HEK293 (cell line): ENCODE data around the gene OAF.

Experiments used
- CTCF ChIA-PET: fragments of 350-600 bp; formaldehyde crosslinking; extraction: SDS; loops from one replicate; lab custom pipeline; 2021; ENCODE audit warnings: antibody characterized with exemption; lab: Yijun Ruan, JAX
- POLR2A ChIA-PET: fragments of 300-600 bp; formaldehyde crosslinking; extraction: SDS; loops from one replicate; lab custom pipeline; 2020; ENCODE audit warnings: antibody characterized with exemption, inconsistent platforms; lab: Yijun Ruan, JAX
- H3K27ac ChIP-seq: fragments of 200-500 bp; sonication (Bioruptor generic); 2 replicates; pipeline ENCODE4 v1.5.1; 2014; ENCODE audit warnings: low read depth, low read length, control low read depth, inconsistent platforms; ENCODE audit errors: extremely low read depth
- H3K36me3 ChIP-seq, 2 experiments: fragments of 200-500 bp in 1 of 2; sonication (Bioruptor generic) in 1 of 2; 1 replicate in 1 of 2; 2 replicates in 1 of 2; pipeline ENCODE4 v1.5.1; 2014 to 2017; ENCODE audit warnings: inconsistent platforms in 2 of 2, low read length in 2 of 2; ENCODE audit not compliant: control insufficient read depth in 2 of 2, insufficient read depth in 1 of 2
- H3K4me1 ChIP-seq: fragments of 200-500 bp; sonication (Bioruptor generic); 2 replicates; pipeline ENCODE4 v1.5.1; 2014; ENCODE audit warnings: mild to moderate bottlenecking, low read length, inconsistent platforms; ENCODE audit not compliant: control insufficient read depth, insufficient read depth
- H3K4me3 ChIP-seq: 2 replicates; pipeline ENCODE4 v1.5.1; 2011; ENCODE audit warnings: low read depth, mild to moderate bottlenecking, control low read depth, low read length, moderate library complexity
- H3K9me3 ChIP-seq: fragments of 200-500 bp; sonication (Bioruptor generic); 2 replicates; pipeline ENCODE4 v1.5.1; 2014; ENCODE audit warnings: low read depth, low read length, inconsistent platforms; ENCODE audit not compliant: control insufficient read depth, insufficient read depth
- BCL11A ChIP-seq: fragments of 450-650 bp; formaldehyde crosslinking; IDR thresholded peaks from 2 replicates; pipeline ENCODE4 v1.5.1; 2016; ENCODE audit warnings: low read depth, missing biosample characterization, missing genetic modification characterization
- BCL6B ChIP-seq: fragments of 450-650 bp; formaldehyde crosslinking; IDR thresholded peaks from 2 replicates; pipeline ENCODE4 v1.5.1; 2017; ENCODE audit warnings: missing biosample characterization, missing genetic modification characterization
- FEZF1 ChIP-seq: fragments of 450-650 bp; formaldehyde crosslinking; IDR thresholded peaks from 2 replicates; pipeline ENCODE4 v1.5.1; 2016; ENCODE audit warnings: missing biosample characterization, missing genetic modification characterization
- KLF10 ChIP-seq: fragments of 450-650 bp; IDR thresholded peaks from 2 replicates; pipeline ENCODE4 v1.5.1; 2018; ENCODE audit warnings: missing biosample characterization, mild to moderate bottlenecking, missing genetic modification characterization
- KLF8 ChIP-seq: fragments of 450-650 bp; formaldehyde crosslinking; IDR thresholded peaks from 2 replicates; pipeline ENCODE4 v1.5.1; 2016; ENCODE audit warnings: missing biosample characterization, missing genetic modification characterization
- MEIS1 ChIP-seq: sonication (generic); formaldehyde crosslinking; IDR thresholded peaks from 2 replicates; pipeline ENCODE4 v1.8.1; 2022; ENCODE audit warnings: missing genetic modification reagents, mild to moderate bottlenecking, borderline replicate concordance
- SCRT1 ChIP-seq: fragments of 450-650 bp; formaldehyde crosslinking; IDR thresholded peaks from 2 replicates; pipeline ENCODE4 v1.5.1; 2016; ENCODE audit warnings: missing biosample characterization, missing genetic modification characterization, borderline replicate concordance
- TSHZ1 ChIP-seq: fragments of 450-650 bp; formaldehyde crosslinking; IDR thresholded peaks from 2 replicates; pipeline ENCODE4 v1.5.1; 2016; ENCODE audit warnings: missing biosample characterization, missing genetic modification characterization, borderline replicate concordance
- YY2 ChIP-seq: fragments of 450-650 bp; formaldehyde crosslinking; IDR thresholded peaks from 2 replicates; pipeline ENCODE4 v1.5.1; 2016; ENCODE audit warnings: missing biosample characterization, missing genetic modification characterization
- ZBTB21 ChIP-seq: fragments of 450-650 bp; formaldehyde crosslinking; IDR thresholded peaks from 2 replicates; pipeline ENCODE4 v1.5.1; 2017; ENCODE audit warnings: missing biosample characterization, missing genetic modification characterization
- ZNF175 ChIP-seq: fragments of 450-650 bp; formaldehyde crosslinking; IDR thresholded peaks from 2 replicates; pipeline ENCODE4 v1.5.1; 2016; ENCODE audit warnings: missing biosample characterization, missing genetic modification characterization
- ZNF48 ChIP-seq: fragments of 450-650 bp; formaldehyde crosslinking; IDR thresholded peaks from 2 replicates; pipeline ENCODE4 v1.5.1; 2016; ENCODE audit warnings: missing biosample characterization, missing genetic modification characterization
- ZNF514 ChIP-seq: fragments of 450-650 bp; formaldehyde crosslinking; IDR thresholded peaks from 2 replicates; pipeline ENCODE4 v1.5.1; 2016; ENCODE audit warnings: missing biosample characterization, missing genetic modification characterization
- ZNF600 ChIP-seq: fragments of 450-650 bp; formaldehyde crosslinking; IDR thresholded peaks from 2 replicates; pipeline ENCODE4 v1.5.1; 2016; ENCODE audit warnings: missing biosample characterization, missing genetic modification characterization
- ZNF692 ChIP-seq: fragments of 450-650 bp; formaldehyde crosslinking; IDR thresholded peaks from 2 replicates; pipeline ENCODE4 v1.5.1; 2016; ENCODE audit warnings: missing biosample characterization, missing genetic modification characterization
- TF ChIP-seq, protein P1 (sequence below): fragments of 450-650 bp; formaldehyde crosslinking; IDR thresholded peaks from 2 replicates; pipeline ENCODE4 v1.5.1; 2016; ENCODE audit warnings: missing biosample characterization, missing genetic modification characterization
- TF ChIP-seq, protein P2 (sequence below): fragments of 450-650 bp; formaldehyde crosslinking; conservative IDR thresholded peaks from 2 replicates; pipeline ENCODE4 v1.5.1; 2016; ENCODE audit warnings: low read depth, missing biosample characterization, missing genetic modification characterization
- TF ChIP-seq, protein P3 (sequence below): fragments of 450-650 bp; formaldehyde crosslinking; IDR thresholded peaks from 2 replicates; pipeline ENCODE4 v1.5.1; 2016; ENCODE audit warnings: missing biosample characterization, missing genetic modification characterization

The OAF gene

GRCh38 chr11:120220747-120221037 lies 9.9 kb downstream of the OAF start (continued):
- TF ChIP-seq, protein P1, sequence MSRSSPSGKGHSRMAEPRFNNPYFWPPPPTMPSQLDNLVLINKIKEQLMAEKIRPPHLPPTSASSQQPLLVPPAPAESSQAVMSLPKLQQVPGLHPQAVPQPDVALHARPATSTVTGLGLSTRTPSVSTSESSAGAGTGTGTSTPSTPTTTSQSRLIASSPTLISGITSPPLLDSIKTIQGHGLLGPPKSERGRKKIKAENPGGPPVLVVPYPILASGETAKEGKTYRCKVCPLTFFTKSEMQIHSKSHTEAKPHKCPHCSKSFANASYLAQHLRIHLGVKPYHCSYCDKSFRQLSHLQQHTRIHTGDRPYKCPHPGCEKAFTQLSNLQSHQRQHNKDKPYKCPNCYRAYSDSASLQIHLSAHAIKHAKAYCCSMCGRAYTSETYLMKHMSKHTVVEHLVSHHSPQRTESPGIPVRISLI (tag by site-specific recombination): no peak
- TF ChIP-seq ZNF48 (no peak), SCRT1 (tag by site-specific recombination) (no peak), BCL6B (tag by site-specific recombination) (no peak), ZNF514 (tag by site-specific recombination) (no peak), KLF10 (tag by site-specific recombination) (no peak), ZNF175 (tag by site-specific recombination) (no peak), BCL11A (tag by site-specific recombination) (no peak), YY2 (tag by site-specific recombination) (no peak)
- TF ChIP-seq, protein P2, sequence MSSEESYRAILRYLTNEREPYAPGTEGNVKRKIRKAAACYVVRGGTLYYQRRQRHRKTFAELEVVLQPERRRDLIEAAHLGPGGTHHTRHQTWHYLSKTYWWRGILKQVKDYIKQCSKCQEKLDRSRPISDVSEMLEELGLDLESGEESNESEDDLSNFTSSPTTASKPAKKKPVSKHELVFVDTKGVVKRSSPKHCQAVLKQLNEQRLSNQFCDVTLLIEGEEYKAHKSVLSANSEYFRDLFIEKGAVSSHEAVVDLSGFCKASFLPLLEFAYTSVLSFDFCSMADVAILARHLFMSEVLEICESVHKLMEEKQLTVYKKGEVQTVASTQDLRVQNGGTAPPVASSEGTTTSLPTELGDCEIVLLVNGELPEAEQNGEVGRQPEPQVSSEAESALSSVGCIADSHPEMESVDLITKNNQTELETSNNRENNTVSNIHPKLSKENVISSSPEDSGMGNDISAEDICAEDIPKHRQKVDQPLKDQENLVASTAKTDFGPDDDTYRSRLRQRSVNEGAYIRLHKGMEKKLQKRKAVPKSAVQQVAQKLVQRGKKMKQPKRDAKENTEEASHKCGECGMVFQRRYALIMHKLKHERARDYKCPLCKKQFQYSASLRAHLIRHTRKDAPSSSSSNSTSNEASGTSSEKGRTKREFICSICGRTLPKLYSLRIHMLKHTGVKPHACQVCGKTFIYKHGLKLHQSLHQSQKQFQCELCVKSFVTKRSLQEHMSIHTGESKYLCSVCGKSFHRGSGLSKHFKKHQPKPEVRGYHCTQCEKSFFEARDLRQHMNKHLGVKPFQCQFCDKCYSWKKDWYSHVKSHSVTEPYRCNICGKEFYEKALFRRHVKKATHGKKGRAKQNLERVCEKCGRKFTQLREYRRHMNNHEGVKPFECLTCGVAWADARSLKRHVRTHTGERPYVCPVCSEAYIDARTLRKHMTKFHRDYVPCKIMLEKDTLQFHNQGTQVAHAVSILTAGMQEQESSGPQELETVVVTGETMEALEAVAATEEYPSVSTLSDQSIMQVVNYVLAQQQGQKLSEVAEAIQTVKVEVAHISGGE (tag by site-specific recombination): no peak
- TF ChIP-seq, protein P3, sequence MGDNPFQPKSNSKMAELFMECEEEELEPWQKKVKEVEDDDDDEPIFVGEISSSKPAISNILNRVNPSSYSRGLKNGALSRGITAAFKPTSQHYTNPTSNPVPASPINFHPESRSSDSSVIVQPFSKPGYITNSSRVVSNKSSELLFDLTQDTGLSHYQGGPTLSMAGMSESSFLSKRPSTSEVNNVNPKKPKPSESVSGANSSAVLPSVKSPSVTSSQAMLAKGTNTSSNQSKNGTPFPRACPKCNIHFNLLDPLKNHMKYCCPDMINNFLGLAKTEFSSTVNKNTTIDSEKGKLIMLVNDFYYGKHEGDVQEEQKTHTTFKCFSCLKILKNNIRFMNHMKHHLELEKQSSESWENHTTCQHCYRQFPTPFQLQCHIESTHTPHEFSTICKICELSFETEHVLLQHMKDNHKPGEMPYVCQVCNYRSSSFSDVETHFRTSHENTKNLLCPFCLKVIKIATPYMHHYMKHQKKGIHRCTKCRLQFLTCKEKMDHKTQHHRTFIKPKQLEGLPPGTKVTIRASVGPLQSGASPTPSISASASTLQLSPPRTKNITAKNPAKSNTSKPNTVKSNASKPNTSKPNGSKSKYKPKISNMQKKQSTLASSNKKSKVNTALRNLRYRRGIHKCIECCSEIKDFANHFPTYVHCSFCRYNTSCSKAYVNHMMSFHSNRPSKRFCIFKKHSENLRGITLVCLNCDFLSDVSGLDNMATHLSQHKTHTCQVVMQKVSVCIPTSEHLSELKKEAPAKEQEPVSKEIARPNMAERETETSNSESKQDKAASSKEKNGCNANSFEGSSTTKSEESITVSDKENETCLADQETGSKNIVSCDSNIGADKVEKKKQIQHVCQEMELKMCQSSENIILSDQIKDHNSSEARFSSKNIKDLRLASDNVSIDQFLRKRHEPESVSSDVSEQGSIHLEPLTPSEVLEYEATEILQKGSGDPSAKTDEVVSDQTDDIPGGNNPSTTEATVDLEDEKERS (tag by site-specific recombination): no peak

- Histone ChIP-seq H3K9me3 (no peaks in the 10 kb centered on the region), H3K36me3 (peaks cover 0 to 3% of the 10 kb centered on the region in 2 experiments; a peak in 1 of 3 replicates), H3K27ac (no peak overlapping the region), H3K4me3 (no peak overlapping the region), H3K4me1 (no peaks in the 10 kb centered on the region)
- ChIA-PET POLR2A (no interaction called here), CTCF (interaction anchor here (1.5 kb wide), 1 partner anchor 49 kb away, joined by 4 read pairs; no protein-coding TSS in a partner anchor)
- TF ChIP-seq FEZF1 (tag by site-specific recombination): no peak
- TF ChIP-seq TSHZ1 (tag by site-specific recombination): no peak
- TF ChIP-seq MEIS1: no peak
- no peak for TF ChIP-seq ZBTB21 (tag by site-specific recombination)
- TF ChIP-seq ZNF692 (tag by site-specific recombination): no peak
- TF ChIP-seq ZNF600: no peak
- no peak for TF ChIP-seq KLF8 (tag by site-specific recombination)
Measured at GRCh38 chr11:120221115-120221752, 10.4 kb downstream of the OAF start.
